ENCODE measurements around the gene ORM2. TPM values are rescaled to one million over a fixed set of nuclear protein-coding genes. Genes with fewer than 3 reads are reported as not detected.

The ORM2 gene
- total and polyA plus RNA-seq, 2 experiments from 2014 or later, result 0.76 TPM

DNA sequence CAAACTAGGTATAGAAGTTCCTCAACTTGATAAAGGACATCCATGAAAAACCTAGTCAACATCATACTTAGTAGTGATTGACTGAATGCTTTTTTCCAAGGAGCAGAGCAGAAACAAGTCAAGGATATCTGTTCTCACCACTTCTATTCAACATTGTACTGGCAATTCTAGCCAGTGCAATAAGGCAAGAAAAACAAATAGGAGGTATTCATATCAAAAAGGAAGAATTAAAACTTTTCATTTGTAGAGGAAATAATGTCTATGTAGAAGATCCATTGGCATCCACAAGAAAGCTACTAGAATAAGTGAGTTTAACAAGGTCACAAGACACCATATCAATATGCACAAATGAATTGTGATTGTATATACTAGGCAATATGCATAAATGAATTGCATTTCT is 35.0 kb upstream of the ORM2 start:
- Histone ChIP-seq H3K4me2 (no peak overlapping the region), H3K27ac (ENCODE audit: low read depth) (no peak overlapping the region), H3K27me3 (ENCODE audit: insufficient read depth) (no peaks in the 10 kb centered on the region), H4K20me1 (replicated peaks; ENCODE audit: insufficient read depth) (no peaks in the 10 kb centered on the region), H2AFZ (no peak overlapping the region), H3K4me1 (ENCODE audit: insufficient read depth) (no peaks in the 10 kb centered on the region), H3K36me3 (ENCODE audit: insufficient read depth) (peaks cover 34% of the 10 kb centered on the region), H3K4me3 (no peak overlapping the region), H3K79me2 (replicated peaks; ENCODE audit: insufficient read depth) (no peaks in the 10 kb centered on the region), H3K9me2 (ENCODE audit: insufficient read depth) (no peaks in the 10 kb centered on the region), H3F3A (replicated peaks; ENCODE audit: low read depth) (no peaks in the 10 kb centered on the region)
- Mint-ChIP-seq H3K36me3 (ENCODE audit: low read depth) (peaks cover 52% of the 10 kb centered on the region), H3K9me3 (peaks cover 19% of the 10 kb centered on the region), H3K4me3 (no peak overlapping the region), H3K27me3 (ENCODE audit: insufficient read depth, low read depth, poor library complexity) (no peaks in the 10 kb centered on the region), H3K4me1 (peaks cover 2% of the 10 kb centered on the region; the same call in 1 of the 3 replicates), H3K27ac (no peak overlapping the region)
- ATAC-seq (no peak), DNase-seq (ENCODE audit: low spot score) (no peak)
- TF ChIP-seq ZNF114 (CRISPR knock-in tag; IDR thresholded peaks at IDR 0.05), result no peak
- TF ChIP-seq STAT1 (IDR thresholded peaks at IDR 0.05; ENCODE audit: unreplicated experiment), result no peak
- TF ChIP-seq, protein P1, sequence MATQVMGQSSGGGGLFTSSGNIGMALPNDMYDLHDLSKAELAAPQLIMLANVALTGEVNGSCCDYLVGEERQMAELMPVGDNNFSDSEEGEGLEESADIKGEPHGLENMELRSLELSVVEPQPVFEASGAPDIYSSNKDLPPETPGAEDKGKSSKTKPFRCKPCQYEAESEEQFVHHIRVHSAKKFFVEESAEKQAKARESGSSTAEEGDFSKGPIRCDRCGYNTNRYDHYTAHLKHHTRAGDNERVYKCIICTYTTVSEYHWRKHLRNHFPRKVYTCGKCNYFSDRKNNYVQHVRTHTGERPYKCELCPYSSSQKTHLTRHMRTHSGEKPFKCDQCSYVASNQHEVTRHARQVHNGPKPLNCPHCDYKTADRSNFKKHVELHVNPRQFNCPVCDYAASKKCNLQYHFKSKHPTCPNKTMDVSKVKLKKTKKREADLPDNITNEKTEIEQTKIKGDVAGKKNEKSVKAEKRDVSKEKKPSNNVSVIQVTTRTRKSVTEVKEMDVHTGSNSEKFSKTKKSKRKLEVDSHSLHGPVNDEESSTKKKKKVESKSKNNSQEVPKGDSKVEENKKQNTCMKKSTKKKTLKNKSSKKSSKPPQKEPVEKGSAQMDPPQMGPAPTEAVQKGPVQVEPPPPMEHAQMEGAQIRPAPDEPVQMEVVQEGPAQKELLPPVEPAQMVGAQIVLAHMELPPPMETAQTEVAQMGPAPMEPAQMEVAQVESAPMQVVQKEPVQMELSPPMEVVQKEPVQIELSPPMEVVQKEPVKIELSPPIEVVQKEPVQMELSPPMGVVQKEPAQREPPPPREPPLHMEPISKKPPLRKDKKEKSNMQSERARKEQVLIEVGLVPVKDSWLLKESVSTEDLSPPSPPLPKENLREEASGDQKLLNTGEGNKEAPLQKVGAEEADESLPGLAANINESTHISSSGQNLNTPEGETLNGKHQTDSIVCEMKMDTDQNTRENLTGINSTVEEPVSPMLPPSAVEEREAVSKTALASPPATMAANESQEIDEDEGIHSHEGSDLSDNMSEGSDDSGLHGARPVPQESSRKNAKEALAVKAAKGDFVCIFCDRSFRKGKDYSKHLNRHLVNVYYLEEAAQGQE (IDR thresholded peaks at IDR 0.05; ENCODE audit: unreplicated experiment), result no peak
- no peak for TF ChIP-seq EZH2phosphoT487 (IDR thresholded peaks at IDR 0.05; ENCODE audit: unreplicated experiment)
- TF ChIP-seq JUNB (IDR thresholded peaks at IDR 0.05; ENCODE audit: unreplicated experiment), result no peak
- TF ChIP-seq, protein P2, sequence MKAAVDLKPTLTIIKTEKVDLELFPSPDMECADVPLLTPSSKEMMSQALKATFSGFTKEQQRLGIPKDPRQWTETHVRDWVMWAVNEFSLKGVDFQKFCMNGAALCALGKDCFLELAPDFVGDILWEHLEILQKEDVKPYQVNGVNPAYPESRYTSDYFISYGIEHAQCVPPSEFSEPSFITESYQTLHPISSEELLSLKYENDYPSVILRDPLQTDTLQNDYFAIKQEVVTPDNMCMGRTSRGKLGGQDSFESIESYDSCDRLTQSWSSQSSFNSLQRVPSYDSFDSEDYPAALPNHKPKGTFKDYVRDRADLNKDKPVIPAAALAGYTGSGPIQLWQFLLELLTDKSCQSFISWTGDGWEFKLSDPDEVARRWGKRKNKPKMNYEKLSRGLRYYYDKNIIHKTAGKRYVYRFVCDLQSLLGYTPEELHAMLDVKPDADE (IDR thresholded peaks at IDR 0.05), result no peak
- TF ChIP-seq ZNF331 (CRISPR knock-in tag; IDR thresholded peaks at IDR 0.05; ENCODE audit: low read depth), result no peak
- no peak for TF ChIP-seq POLR2AphosphoS5 (IDR thresholded peaks at IDR 0.05; ENCODE audit: low read depth)
- TF ChIP-seq, protein P3, sequence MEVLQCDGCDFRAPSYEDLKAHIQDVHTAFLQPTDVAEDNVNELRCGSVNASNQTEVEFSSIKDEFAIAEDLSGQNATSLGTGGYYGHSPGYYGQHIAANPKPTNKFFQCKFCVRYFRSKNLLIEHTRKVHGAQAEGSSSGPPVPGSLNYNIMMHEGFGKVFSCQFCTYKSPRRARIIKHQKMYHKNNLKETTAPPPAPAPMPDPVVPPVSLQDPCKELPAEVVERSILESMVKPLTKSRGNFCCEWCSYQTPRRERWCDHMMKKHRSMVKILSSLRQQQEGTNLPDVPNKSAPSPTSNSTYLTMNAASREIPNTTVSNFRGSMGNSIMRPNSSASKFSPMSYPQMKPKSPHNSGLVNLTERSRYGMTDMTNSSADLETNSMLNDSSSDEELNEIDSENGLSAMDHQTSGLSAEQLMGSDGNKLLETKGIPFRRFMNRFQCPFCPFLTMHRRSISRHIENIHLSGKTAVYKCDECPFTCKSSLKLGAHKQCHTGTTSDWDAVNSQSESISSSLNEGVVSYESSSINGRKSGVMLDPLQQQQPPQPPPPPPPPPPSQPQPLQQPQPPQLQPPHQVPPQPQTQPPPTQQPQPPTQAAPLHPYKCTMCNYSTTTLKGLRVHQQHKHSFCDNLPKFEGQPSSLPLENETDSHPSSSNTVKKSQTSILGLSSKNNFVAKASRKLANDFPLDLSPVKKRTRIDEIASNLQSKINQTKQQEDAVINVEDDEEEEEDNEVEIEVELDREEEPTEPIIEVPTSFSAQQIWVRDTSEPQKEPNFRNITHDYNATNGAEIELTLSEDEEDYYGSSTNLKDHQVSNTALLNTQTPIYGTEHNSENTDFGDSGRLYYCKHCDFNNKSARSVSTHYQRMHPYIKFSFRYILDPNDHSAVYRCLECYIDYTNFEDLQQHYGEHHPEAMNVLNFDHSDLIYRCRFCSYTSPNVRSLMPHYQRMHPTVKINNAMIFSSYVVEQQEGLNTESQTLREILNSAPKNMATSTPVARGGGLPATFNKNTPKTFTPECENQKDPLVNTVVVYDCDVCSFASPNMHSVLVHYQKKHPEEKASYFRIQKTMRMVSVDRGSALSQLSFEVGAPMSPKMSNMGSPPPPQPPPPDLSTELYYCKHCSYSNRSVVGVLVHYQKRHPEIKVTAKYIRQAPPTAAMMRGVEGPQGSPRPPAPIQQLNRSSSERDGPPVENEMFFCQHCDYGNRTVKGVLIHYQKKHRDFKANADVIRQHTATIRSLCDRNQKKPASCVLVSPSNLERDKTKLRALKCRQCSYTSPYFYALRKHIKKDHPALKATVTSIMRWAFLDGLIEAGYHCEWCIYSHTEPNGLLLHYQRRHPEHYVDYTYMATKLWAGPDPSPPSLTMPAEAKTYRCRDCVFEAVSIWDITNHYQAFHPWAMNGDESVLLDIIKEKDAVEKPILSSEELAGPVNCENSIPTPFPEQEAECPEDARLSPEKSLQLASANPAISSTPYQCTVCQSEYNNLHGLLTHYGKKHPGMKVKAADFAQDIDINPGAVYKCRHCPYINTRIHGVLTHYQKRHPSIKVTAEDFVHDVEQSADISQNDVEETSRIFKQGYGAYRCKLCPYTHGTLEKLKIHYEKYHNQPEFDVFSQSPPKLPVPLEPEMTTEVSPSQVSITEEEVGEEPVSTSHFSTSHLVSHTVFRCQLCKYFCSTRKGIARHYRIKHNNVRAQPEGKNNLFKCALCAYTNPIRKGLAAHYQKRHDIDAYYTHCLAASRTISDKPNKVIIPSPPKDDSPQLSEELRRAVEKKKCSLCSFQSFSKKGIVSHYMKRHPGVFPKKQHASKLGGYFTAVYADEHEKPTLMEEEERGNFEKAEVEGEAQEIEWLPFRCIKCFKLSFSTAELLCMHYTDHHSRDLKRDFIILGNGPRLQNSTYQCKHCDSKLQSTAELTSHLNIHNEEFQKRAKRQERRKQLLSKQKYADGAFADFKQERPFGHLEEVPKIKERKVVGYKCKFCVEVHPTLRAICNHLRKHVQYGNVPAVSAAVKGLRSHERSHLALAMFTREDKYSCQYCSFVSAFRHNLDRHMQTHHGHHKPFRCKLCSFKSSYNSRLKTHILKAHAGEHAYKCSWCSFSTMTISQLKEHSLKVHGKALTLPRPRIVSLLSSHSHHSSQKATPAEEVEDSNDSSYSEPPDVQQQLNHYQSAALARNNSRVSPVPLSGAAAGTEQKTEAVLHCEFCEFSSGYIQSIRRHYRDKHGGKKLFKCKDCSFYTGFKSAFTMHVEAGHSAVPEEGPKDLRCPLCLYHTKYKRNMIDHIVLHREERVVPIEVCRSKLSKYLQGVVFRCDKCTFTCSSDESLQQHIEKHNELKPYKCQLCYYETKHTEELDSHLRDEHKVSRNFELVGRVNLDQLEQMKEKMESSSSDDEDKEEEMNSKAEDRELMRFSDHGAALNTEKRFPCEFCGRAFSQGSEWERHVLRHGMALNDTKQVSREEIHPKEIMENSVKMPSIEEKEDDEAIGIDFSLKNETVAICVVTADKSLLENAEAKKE (CRISPR knock-in tag; IDR thresholded peaks at IDR 0.05), result no peak
- no peak for TF ChIP-seq NANOG (IDR thresholded peaks at IDR 0.05; ENCODE audit: borderline replicate concordance)
- no peak for TF ChIP-seq CREB1 (CRISPR knock-in tag; IDR thresholded peaks at IDR 0.05; ENCODE audit: low read depth)
- TF ChIP-seq CTCF (conservative IDR thresholded peaks at IDR 0.05; ENCODE audit: low read depth in 2 of 2), result no peak
- no peak for TF ChIP-seq EZH2 (IDR thresholded peaks at IDR 0.05; ENCODE audit: low read depth, unreplicated experiment)
